ENCODE data around the gene SCFD2.

GRCh38 chr4:53235547-53235946, 130.3 kb downstream of the SCFD2 start:
- no peak for TF ChIP-seq TAF1 (IDR thresholded peaks at IDR 0.05; ENCODE audit: borderline replicate concordance, insufficient read depth, low read length)
- TF ChIP-seq, protein P1, sequence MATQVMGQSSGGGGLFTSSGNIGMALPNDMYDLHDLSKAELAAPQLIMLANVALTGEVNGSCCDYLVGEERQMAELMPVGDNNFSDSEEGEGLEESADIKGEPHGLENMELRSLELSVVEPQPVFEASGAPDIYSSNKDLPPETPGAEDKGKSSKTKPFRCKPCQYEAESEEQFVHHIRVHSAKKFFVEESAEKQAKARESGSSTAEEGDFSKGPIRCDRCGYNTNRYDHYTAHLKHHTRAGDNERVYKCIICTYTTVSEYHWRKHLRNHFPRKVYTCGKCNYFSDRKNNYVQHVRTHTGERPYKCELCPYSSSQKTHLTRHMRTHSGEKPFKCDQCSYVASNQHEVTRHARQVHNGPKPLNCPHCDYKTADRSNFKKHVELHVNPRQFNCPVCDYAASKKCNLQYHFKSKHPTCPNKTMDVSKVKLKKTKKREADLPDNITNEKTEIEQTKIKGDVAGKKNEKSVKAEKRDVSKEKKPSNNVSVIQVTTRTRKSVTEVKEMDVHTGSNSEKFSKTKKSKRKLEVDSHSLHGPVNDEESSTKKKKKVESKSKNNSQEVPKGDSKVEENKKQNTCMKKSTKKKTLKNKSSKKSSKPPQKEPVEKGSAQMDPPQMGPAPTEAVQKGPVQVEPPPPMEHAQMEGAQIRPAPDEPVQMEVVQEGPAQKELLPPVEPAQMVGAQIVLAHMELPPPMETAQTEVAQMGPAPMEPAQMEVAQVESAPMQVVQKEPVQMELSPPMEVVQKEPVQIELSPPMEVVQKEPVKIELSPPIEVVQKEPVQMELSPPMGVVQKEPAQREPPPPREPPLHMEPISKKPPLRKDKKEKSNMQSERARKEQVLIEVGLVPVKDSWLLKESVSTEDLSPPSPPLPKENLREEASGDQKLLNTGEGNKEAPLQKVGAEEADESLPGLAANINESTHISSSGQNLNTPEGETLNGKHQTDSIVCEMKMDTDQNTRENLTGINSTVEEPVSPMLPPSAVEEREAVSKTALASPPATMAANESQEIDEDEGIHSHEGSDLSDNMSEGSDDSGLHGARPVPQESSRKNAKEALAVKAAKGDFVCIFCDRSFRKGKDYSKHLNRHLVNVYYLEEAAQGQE (IDR thresholded peaks at IDR 0.05; ENCODE audit: insufficient read depth in 1 of 2, low read depth in 2 of 2, low read length in 2 of 2), result no peak

Data from PFSK-1 (cell line).